Neural crest cell (in vitro differentiated cells): ENCODE data around the gene RAB40A. TPM values are rescaled to one million over a fixed set of nuclear protein-coding genes. Genes with fewer than 3 reads are reported as not detected.
A peak's percentile ranks its signal among the peaks of the same experiment; 100 is the strongest.
"Not testable (repeated sequence)": the region's sequence is repeated elsewhere in the genome, so short reads cannot be mapped to it uniquely, and the experiment has no call there.

Experiments
- DNase-seq: peaks from one replicate; pipeline ENCODE4 v3.0.0; 2021; ENCODE audit warnings: low read depth, mixed read lengths, low spot score
- H3K27ac Mint-ChIP-seq: one replicate; pipeline ENCODE4 v1.8.0; 2021; ENCODE audit warnings: mild to moderate bottlenecking, mixed read lengths; ENCODE audit not compliant: unreplicated experiment
- H3K27me3 Mint-ChIP-seq: 2 replicates; pipeline ENCODE4 v1.8.0; 2021; ENCODE audit warnings: low read depth, mild to moderate bottlenecking, mixed read lengths
- H3K36me3 Mint-ChIP-seq: 2 replicates; pipeline ENCODE4 v1.8.0; 2021; ENCODE audit warnings: low read depth, mild to moderate bottlenecking, mixed read lengths
- H3K4me1 Mint-ChIP-seq: 2 replicates; pipeline ENCODE4 v1.8.0; 2021; ENCODE audit warnings: mixed read lengths
- H3K4me3 Mint-ChIP-seq: one replicate; pipeline ENCODE4 v1.8.0; 2021; ENCODE audit warnings: mild to moderate bottlenecking, mixed read lengths
- H3K9me3 Mint-ChIP-seq: 2 replicates; pipeline ENCODE4 v1.8.0; 2021; ENCODE audit warnings: mixed read lengths
- CTCF ChIP-seq: fragments of 200-600 bp; sonication (generic); conservative IDR thresholded peaks from 2 replicates; pipeline ENCODE4 v1.5.0; 2021; ENCODE audit warnings: antibody characterized with exemption, mild to moderate bottlenecking
- total RNA-seq: library from RNA; stranded (reverse); gene quantifications from 2 replicates; pipeline ENCODE4 v1.2.1, GENCODE V29; 2021

Gene RAB40A
- total RNA-seq, 1 donor from 2014 or later = 0.70 TPM

GRCh38 chrX:103498786-103499185 lies 20.5 kb downstream of the RAB40A start:
- H3K4me1 Mint-ChIP-seq = no peaks in the 10 kb centered on the region
- no peak for TF ChIP-seq CTCF
- no peak overlapping the region for H3K4me3 Mint-ChIP-seq
- no peaks in the 10 kb centered on the region for H3K27me3 Mint-ChIP-seq
- peaks cover 3% of the 10 kb centered on the region for H3K36me3 Mint-ChIP-seq
- H3K27ac Mint-ChIP-seq = no peak overlapping the region
- H3K9me3 Mint-ChIP-seq = peaks cover 6% of the 10 kb centered on the region
- no peak for DNase-seq

GRCh38 chrX:103495786-103496185 lies 23.5 kb downstream of the RAB40A start:
- H3K36me3 Mint-ChIP-seq = peaks cover 7% of the 10 kb centered on the region
- H3K4me1 Mint-ChIP-seq = no peaks in the 10 kb centered on the region
- peaks cover 11% of the 10 kb centered on the region for H3K9me3 Mint-ChIP-seq
- DNase-seq = no peak
- TF ChIP-seq CTCF = no peak
- H3K27me3 Mint-ChIP-seq = no peaks in the 10 kb centered on the region
- H3K27ac Mint-ChIP-seq = no peak overlapping the region
- H3K4me3 Mint-ChIP-seq = no peak overlapping the region

GRCh38 chrX:103493578-103493977 lies 25.7 kb downstream of the RAB40A start:
- DNase-seq, H3K27me3 Mint-ChIP-seq, H3K36me3 Mint-ChIP-seq, H3K4me1 Mint-ChIP-seq, H3K4me3 Mint-ChIP-seq, H3K27ac Mint-ChIP-seq: not testable (repeated sequence)
- peaks cover 14% of the 10 kb centered on the region for H3K9me3 Mint-ChIP-seq

DNA sequence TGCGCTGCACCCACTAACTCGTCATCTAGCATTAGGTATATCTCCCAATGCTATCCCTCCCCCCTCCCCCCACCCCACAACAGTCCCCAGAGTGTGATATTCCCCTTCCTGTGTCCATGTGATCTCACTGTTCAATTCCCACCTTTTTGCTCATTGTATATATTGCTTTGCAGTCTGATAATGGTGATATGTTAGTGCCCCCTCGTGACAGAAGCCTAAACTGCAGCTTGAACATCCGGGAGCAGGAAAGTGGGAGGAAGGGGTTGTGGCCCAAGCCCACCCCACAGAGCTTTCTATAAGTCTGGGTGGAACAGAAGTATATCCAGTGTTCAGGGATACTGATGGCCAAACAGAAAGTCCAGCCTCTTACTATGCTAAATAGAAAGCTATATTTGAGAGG lies 29.6 kb downstream of the RAB40A start:
- H3K27me3 Mint-ChIP-seq, H3K27ac Mint-ChIP-seq, H3K4me3 Mint-ChIP-seq, H3K36me3 Mint-ChIP-seq, H3K4me1 Mint-ChIP-seq, H3K9me3 Mint-ChIP-seq: not testable (repeated sequence)
- TF ChIP-seq CTCF = peak; percentile 60
- DNase-seq = peak; percentile 54

DNA sequence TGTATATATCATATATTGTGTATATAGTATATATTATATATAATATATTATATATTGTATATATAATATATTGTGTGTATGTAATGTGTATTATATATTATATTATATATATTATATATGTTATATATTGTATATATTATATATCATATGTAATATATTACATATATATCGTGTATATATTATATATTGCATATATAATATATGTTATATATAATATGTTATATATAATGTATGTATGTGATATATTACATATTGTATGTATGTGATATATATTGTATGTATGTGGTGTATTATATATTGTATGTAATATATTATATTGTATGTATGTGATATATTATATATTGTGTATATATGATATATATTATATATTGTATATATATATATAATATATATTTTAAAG lies 30.5 kb downstream of the RAB40A start:
- TF ChIP-seq CTCF = no peak
- no peak overlapping the region for H3K4me3 Mint-ChIP-seq
- peaks cover 8% of the 10 kb centered on the region for H3K9me3 Mint-ChIP-seq
- no peaks in the 10 kb centered on the region for H3K27me3 Mint-ChIP-seq
- no peaks in the 10 kb centered on the region for H3K4me1 Mint-ChIP-seq
- peaks cover 4% of the 10 kb centered on the region for H3K36me3 Mint-ChIP-seq
- H3K27ac Mint-ChIP-seq = no peak overlapping the region
- no peak for DNase-seq

- Mint-ChIP-seq H3K4me3 (no peak overlapping the region), H3K9me3 (peaks cover 3% of the 10 kb centered on the region), H3K4me1 (no peaks in the 10 kb centered on the region), H3K36me3 (no peaks in the 10 kb centered on the region), H3K27me3 (no peaks in the 10 kb centered on the region), H3K27ac (no peak overlapping the region)
- DNase-seq = no peak
- peak; percentile 65 for TF ChIP-seq CTCF
Measured at GRCh38 chrX:103488332-103488731, 31.0 kb downstream of the RAB40A start.
